ENCODE results near the gene RRP1.

The RRP1 gene

DNA sequence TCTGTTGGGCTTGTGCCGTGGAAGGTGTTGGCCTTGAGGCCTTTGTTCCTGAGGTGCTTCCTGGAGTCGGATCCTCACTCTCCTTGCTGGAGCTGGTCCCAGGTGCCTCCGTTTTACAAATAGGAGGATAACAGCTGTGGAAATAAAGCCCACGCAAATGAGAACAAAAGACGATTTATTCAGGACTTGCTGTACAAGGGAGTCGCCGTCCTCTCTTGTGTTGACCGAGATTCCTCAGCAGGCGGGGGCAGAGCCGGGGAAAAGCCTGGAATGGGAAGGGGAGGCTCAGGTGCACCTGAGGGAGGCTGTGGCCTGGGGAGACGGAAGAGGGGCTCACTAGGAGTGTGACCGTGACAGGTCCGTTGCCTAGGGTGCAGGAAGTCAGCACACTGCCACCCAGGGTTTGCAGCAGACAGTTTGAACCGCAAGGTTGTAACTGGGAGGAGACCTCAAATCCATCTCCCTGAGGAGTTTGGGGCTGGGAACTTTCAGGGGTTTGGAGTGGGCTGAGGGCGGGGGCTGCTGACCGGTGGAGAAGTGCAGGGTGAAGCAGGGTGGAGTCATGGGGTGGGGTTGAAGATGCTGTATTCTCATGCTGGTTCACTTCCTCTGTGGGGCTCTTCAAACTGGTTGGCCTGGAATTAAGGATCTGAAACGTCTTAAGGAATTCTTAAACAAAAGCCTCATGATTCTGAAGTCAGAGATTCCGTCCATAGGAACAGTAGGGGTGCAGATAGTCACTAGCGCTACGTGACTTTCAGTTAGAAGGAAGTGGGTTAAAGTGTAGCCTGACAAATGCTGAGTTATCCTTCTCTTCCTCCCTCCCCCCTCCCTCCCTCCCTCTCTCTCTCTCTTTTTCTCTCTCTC, 10.7 kb upstream of the RRP1 start:
- DNase-seq, result peak; percentile 79 to 97

DNA sequence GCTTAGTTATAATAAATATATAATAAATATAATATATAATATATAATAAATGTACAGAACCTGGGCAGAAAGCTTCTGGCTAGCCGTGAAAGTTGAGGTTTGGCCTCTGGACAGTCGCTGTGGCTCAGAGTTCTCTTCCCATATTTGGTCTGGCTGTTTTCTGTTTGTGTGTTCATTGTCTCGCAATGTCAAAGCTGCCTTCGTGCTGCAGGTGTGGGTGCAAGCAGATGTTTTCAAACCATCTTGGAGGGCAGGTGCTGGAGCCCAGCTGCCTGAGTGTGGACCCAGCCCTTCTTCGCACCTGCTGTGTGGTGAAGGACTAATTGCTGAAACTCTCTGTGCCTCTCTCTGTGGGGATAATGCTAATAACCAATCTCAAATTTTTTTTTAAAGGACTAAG, 9.7 kb upstream of the RRP1 start:
- peak in 1 of 2 donors; percentile 10 for DNase-seq

DNA sequence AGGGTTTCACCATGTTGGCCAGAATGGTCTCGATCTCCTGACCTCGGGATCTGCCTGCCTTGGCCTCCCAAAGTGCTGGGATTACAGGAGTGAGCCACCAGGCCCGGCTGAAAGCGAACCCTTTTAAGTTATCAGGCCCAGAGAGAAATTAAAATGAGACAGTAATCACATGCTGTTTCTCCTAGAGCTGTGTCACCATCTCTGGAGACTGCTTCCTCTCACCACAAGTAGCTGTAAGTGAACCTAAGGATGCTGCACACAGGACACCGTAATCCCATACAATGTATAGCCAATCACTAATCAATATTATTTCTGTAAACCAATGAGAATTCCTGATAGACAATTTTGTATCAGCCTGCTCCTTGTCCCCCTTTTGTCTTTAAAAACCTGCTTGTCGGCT, 7.5 kb upstream of the RRP1 start:
- DNase-seq, result peak; percentile 15 to 72

DNA sequence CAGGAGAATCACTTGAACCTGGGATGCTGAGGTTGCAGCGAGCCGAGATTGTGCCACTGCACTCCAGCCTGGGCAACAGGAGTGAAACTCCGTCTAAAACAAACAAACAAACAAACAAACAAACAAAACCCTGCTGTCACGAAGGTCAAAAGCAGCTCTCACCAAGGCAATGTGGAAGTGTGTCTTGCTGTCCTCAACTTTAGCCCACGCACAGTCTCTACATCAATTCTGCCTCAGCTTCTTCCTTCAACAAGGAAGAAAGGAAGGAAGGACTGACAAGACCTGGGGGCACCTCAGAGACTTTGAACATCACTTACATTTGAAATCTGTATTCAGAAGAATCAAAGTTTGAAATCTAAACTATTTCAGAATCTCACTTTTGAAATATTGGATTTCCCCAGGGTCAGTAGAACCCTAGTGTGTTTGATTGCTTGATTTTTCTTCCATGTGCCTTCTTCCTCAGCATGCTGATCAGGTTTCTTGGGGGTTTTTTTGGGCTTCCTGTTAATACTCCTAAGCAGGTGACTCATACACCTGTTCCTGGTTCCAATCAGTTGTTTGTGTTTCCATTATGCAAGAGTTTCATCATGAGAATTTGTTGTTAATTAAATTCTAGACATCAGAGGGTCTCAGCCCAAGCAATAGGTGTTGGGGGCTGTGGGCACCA, 6.8 kb upstream of the RRP1 start:
- peak; percentile 77 to 81 for DNase-seq

DNA sequence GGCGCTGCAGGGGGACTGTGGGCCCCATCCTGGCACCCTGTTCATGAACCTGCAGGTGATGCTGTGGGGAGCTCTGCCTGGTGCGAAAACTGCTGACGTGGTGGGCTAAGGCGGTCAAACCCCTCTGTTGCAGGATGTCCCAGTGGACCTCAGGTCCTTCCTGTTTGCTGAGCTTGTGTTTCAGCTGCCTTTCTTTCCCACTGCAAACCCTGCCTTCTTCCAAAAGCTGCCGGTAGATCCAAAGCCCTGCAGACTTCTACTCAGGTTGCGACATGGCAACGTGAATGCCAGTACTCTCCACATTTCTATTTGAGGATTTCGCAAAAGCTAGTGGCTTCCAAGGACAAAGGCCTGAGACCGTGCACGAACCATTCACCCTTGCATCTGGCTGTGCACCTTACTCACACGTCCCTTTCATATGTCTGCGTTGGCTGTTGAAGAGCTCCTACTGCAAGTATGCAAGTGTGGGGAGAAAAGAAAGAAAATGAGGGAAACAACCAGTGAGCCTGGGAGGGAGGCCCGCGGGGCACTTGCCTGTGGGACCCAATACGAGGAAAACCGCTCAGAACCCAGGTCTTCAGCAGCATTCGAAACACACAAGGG, 6.2 kb upstream of the RRP1 start:
- DNase-seq, result peak in 1 of 2 donors; percentile 12

DNA sequence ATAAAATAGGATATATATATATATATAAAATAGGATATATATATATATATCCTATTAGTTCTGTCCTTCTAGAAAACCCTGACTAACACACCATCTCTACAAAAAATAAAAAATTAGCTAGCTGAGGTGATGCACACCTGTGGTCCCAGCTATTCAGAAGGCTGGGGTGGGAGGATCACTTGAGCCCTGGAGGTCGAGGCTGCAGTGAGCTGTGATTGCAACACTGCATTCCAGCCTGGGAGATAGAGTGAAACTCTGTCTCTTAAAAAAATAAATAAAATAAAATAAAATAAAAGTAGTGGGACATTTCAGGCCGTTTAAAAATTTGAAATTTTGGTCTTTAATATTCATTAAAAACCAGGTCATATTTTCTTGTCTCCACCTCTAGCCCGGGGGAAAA, 4.2 kb upstream of the RRP1 start:
- no peak for DNase-seq

DNA sequence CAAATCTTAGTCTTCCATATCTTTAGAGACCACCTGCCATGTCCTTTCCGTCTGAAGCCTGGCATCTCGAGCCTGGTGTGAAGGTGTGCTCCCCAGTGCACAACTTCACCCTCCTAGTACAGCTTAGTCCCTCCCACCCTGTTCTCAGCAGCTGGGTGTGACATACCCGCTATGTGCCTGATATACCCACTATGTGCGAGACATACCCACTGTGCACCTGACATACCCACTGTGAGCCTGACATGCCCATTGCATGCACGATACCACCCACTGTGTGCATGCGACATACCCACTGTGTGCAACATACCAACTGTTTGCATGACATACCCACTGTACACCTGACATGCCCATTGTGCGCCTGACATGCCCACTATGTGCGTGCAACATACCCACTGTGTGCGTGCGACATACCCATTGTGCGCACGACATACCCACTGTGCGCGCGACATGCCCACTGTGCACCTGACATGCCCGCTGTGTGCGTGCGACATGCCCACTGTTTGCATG, 3.0 kb upstream of the RRP1 start:
- DNase-seq, result no peak

DNA sequence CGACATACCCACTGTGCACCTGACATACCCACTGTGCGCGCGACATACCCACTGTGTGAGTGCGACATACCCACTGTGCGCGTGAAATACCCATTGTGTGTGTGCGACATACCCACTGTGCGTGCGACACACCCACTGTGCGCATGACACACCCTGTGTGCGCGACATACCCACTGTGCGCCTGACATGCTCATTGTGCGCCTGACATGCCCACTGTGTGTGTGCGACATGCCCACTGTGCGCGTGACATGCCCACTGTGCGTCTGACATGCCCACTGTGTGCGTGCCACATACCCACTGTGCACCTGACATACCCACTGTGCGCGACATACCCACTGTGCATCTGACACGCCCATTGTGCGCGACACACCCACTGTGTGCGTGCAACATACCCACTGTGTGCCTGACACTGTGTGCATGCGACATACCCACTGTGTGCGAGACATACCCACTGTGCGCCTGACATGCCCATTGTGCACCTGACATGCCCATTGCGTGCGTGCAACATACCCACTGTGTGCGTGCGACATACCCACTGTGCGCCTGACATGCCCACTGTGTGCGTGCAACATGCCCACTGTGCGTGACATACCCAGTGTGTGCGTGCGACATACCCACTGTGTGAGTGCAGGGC, 2.5 kb upstream of the RRP1 start:
- no peak for DNase-seq

DNA sequence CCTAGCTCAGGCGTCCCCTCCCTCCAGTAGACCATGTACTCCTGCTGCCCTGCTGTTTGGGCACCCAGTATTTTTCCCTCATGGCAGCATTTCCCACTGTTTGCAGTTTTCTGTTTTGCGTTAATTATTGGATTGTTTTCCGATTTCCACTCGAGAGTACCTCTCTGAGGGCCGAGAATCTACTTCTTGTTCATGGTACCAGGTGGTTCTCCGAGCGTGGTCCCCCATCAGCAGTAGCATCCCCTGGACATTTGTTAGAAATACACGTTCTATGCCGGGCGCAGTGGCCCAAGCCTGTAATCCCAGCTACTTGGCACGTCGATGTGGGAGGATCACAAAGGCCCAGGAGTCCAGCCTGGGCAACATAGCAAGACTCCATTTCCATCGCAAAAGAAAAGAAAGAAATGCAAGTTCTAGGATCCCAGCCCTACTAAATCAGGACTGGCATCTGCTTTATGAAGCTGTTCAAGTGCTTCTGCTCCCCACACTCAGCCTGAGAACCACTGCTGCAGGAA, 690 bp downstream of the RRP1 start:
- no peak for DNase-seq

DNA sequence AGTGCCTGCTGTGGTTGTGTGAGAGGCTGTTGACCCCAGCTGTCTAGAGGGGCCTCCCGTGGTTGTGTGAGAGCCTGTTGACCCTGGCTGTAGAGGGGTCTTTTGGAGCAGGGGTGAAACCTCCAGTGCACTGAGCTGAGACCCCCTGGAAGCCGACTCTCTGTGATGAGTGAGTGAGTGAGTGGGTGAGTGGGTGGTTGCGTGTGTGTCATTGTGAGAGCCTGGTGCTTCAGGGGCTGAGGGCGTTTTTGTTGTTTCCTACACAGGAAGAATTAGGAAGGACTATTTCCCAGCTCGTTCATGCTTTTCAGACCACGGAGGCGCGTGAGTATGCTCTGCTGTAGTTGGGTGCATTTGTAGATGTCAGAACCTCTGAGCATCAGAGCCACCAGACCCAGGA, 3.0 kb downstream of the RRP1 start:
- DNase-seq, result no peak

DNA sequence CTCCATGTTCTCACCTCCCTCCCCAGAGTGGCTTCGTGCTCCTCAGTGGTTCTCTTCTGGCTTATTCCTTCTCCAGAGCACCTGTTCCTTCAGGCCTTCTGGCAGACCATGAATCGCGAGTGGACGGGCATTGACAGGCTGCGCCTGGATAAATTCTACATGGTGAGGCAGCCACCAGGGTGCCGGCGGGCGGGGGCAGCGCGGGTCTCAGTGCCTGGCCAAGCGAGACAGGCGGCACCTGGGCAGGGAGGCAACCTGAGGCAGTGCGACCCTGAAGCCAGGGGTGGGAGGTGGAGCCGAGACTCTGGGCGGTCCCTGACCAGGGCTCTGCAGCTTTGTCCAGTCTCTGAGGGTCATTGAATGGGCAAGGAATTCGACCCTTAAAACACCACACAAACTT, 3.9 kb downstream of the RRP1 start:
- DNase-seq, result no peak

DNA sequence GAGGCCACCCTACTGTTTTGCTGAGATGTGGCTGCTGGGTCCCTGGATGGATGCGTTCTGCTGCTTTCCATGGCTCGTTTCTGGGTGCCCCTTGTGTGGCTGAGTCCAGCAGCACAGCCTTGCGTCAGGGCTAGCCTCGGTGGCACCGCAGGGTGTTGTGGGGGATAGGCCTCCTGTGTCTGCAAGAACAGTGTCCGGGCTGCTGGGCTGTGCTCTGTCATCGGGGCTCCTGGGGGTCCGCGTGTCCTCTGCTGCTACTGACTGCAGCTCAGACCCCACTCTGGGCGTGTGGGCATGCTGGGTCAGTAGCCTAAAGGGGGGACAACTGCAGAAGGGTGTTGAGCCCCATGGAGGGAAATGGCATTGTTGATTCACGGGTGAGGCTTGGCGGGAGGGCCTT, 4.9 kb downstream of the RRP1 start:
- no peak for DNase-seq

DNA sequence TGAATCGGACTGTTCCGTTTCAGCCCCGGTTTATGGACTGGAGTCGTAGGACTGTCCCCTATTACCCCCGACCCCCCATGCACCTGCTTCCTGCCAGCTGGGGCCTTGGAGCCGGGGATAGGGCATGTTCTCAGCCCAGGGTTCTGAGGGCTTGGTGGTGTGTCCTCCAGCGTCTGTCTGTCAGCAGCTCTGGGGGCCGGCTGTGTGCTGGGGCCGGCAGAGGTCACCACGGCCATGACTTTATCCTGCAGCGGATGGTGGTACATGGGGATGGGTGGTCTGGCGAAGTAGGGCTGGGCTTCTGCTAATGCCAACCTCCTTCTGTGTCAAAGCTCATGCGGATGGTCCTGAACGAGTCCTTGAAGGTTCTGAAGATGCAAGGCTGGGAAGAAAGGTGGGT, 5.5 kb downstream of the RRP1 start:
- DNase-seq, result no peak

DNA sequence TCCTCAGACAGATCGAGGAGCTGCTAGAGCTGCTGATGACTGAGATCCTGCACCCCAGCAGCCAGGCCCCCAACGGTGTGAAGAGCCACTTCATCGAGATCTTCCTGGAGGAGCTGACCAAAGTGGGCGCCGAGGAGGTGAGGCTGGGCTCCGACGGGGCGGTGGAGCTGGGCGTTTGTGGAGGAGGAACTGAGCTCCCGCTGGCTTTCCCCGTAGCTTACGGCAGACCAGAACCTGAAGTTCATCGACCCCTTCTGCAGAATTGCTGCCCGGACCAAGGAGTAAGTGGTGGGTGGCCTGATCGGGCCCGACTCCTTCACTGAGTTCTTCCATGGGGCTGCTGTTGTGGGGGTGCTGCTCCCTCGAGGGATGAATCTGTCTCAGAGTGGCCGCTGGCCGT, 8.0 kb downstream of the RRP1 start:
- no peak for DNase-seq

DNA sequence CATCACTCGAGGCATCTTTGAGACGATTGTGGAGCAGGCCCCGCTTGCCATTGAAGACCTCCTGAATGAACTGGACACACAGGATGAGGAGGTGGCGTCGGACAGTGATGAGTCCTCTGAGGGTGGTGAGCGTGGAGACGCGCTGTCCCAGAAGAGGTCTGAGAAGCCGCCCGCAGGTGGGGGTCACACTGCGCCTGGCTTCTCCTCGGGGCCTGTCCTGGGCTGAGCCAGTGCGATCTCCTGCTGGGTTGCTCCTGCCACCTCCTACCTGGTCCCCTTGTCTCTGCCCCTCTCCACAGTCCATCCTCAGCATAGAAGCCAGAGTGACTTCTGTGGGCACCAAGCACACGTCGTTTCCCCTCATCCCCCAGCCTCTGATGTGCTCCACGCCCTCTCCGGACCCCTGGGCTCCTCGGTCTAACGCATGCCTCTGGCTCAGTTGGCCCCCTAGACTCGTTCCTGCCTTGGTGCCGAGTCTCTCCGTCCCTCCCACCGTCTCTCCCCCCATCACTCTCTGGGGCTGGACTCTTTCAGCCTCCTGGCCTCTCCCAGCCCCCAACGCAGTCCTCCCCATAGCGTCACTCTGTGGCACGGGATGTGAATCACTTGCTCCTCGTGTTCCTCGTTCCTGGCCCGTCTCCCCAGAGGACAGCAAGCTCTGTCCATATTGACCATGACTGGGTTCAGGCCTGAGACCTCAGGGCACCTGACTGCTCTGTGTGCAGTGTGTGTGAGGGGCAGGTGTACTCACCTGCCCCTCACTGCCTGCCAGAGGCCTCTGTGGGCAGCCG, 8.7 kb downstream of the RRP1 start:
- DNase-seq, result no peak

DNA sequence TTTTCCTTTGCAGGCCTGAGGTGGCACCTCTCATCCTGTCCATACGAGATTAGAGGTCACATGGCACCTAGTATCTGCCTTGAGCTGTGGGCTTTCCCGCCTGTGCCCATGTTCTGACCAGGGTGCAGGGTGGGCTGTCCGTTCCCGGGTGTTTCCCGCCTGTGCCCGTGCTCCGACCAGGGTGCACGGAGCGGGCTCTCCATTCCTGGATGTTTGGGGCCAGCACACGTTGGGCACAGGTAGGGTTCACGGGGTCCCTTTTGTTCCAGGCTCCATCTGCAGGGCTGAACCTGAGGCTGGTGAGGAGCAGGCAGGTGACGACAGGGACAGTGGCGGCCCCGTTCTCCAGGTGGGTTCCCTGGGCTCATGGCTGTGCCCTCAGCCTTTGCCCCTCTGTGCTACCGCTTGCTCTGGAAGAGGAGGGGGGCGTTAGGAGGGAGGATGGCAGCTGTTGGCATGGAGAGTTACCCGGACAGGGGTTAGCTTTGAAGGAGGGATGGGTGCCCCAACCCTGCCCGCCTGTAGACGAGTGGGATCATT, 10.0 kb downstream of the RRP1 start:
- DNase-seq, result no peak

DNA sequence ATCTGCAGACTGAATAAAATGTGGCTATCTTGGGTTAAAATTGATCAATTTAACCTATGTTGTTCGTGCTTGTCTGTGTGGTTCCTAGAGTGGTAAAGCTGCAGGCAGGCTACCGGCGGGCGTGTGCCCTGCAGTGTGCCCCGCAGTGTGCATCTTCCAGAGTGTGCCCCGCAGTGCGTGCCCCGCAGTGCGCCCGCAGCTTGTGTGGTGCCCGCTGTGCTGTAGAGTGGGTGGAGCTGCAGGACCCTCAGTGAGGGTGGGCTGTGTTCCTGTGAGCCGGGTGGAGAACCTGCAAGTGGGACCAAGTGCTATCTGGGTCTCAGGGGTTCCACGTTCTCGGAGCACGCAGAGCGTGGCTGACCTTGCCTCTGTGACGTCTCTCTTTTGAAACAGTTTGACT, 10.7 kb downstream of the RRP1 start:
- DNase-seq, result no peak

DNA sequence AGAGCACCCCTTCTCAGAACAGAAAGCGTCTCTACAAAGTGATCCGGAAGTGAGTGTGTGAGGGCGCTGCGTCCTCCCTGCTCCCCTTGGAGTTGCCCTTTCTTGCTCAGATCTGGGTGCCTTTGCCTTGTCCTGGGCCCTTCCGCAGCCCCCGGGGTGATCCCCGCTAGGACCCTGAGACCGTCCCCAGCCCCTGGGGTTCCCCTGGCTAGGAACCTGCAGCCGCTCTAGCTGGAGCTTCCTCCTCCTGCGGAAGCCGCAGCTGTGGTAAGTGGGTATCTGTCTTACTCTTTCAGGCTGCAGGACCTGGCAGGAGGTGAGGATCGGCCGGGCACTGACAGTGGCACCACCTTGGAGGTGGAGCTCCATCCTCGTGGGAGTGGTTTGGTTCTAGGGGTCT, 11.2 kb downstream of the RRP1 start:
- no peak for DNase-seq

DNA sequence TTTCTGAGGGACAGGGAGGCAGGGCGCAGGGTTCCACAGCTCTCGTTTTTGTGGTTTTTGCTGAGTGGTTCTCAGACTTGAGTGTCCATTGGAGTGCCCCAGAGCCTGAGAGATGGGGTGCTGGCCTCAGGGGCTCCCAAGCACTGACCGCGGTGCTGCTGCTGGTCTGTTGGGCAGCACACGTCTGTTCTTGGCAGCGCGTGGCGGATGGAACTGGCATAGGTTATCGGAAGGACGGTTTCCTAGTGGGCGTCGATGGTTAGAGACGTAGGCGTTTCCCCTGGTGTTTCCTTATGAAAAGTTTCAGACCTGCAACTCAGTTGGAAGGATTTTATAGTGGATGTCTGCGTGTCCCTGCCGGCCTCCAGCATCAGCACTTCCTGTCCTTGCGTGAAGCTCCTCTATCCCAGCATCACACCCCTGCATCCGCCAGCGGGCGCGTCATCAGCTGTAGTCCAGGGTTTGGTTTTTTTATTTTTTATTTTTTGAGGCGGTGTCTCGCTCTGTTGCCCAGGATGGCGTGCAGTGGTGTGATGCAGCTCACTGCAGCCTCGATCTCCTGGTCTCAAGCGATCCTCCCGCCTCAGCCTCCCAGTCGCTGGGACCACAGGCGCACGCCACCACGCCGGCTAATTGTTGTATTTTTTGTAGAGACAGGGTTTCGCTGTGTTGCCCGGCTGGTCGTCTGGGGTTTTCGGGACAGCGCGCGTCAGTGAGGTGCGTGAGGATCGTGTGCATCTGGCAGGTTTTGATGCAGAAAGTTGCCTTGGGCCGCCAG, 11.8 kb downstream of the RRP1 start:
- DNase-seq, result no peak

DNA sequence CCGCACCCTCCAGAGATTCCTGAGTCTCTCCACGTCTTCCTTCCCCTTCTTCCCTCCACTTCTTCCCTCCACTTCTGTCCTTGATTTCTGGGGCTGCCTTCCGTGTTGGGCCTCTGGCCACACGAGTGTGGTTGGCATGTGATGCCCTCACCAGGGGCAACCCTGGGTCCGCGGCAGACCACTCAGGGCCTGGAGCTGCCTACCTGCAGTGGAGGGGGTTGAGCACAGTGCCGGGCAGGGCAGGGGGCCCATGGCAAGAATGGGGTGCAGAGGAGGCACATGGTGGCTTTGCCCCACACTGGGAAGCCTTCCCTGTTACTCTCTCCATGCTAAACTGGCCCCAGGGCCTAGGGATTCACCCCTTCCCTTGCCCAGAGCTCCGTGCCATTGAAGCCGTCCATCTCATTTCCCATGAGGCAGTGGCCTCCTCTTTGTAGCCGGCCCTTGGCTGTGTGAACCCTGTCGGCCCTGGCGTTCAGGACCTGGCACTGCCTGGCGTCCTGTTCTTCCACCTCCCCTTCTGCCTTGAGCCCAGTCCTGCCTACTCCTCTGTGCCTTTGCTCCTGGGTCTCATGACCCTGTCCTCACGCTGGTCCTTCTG, 13.4 kb downstream of the RRP1 start:
- no peak for DNase-seq

All from inflammatory macrophage treated with lipopolysaccharide for 1 hour (primary cell).